ENCODE measurements around the gene SLC8A3. TPM values are rescaled to one million over a fixed set of nuclear protein-coding genes. Genes with fewer than 3 reads are reported as not detected.

The SLC8A3 gene
- total and polyA plus RNA-seq, 9 of the 15 experiments (the other 6 are each of a cell fraction or from before 2014, with no cell fraction given) = not detected

GRCh38 chr14:70096866-70097265 lies 91.9 kb downstream of the SLC8A3 start:
- H3K9me1 ChIP-seq (ENCODE audit: control insufficient read depth, insufficient read depth, low read length) = no peaks in the 10 kb centered on the region
- WGBS (ENCODE audit: insufficient coverage, low coverage, missing lambda C conversion rate) = 0% methylated on average over 4 of the region's 4 CpGs
- H3K4me3 ChIP-seq = no peak overlapping the region
- no peaks in the 10 kb centered on the region for H3K4me1 ChIP-seq (replicated peaks in 1 of 2; ENCODE audit: control insufficient read depth in 2 of 2, insufficient read depth in 2 of 2, low read length in 2 of 2)
- H3K27me3 ChIP-seq (ENCODE audit: control insufficient read depth in 2 of 2, insufficient read depth in 2 of 2, low read length in 2 of 2) = no peaks in the 10 kb centered on the region
- FAIRE-seq (no peak), DNase-seq (ENCODE audit: extremely low read depth in 1 of 4, low spot score in 3 of 4) (peak in 2 of 4 experiments; percentile 2 to 7), ATAC-seq (peak; percentile 67; the same call in 2 of the 3 replicates)
- CTCF ChIA-PET (ENCODE audit: low intra/inter-chr PET ratio) = no interaction called here
- peak in 1 of 2 experiments; percentile 21; a peak in 1 of 4 replicates for TF ChIP-seq RAD21 (CRISPR knock-in tag; conservative IDR thresholded peaks at IDR 0.05 in 1 of 2, IDR thresholded peaks at IDR 0.05 in 1 of 2)
- peak in 2 of 3 experiments; percentile 32 to 37; a peak in 2 of 6 replicates for TF ChIP-seq CTCF (IDR thresholded peaks at IDR 0.05 in 2 of 3, conservative IDR thresholded peaks at IDR 0.05 in 1 of 3; ENCODE audit: insufficient read depth in 2 of 3, low read depth in 1 of 3, low read length in 3 of 3)
- TF ChIP-seq DACH1 (IDR thresholded peaks at IDR 0.05; ENCODE audit: partially characterized antibody) = no peak
- TF ChIP-seq NCOR1 (IDR thresholded peaks at IDR 0.05) = no peak
- TF ChIP-seq STAG1 (CRISPR knock-in tag; IDR thresholded peaks at IDR 0.05; ENCODE audit: borderline replicate concordance) = no peak
- H3K9ac ChIP-seq (ENCODE audit: insufficient read depth in 1 of 2, low read depth in 2 of 2, low read length in 2 of 2) = no peak overlapping the region
- no peak overlapping the region for H2AFZ ChIP-seq (ENCODE audit: low read depth, low read length)
- no peak overlapping the region for H3K27ac ChIP-seq (ENCODE audit: extremely low read depth, low read depth, low read length)
- H4K20me1 ChIP-seq (replicated peaks; ENCODE audit: control insufficient read depth, insufficient read depth, low read length) = 0 out of 2 replicates have a peak, but pooled peaks cover 3% of the 10 kb centered on the region
- H3K4me2 ChIP-seq (ENCODE audit: insufficient read depth, low read length) = no peak overlapping the region
- no peaks in the 10 kb centered on the region for H3K79me2 ChIP-seq (ENCODE audit: control insufficient read depth, insufficient read depth, low read length)
- no peaks in the 10 kb centered on the region for H3K36me3 ChIP-seq (ENCODE audit: control insufficient read depth, insufficient read depth, low read length)
- in situ Hi-C loops (cut with MboI) (no loop called here), intact Hi-C loops (cut with micrococcal nuclease) (no loop called here)
- H3K9me3 ChIP-seq (replicated peaks; ENCODE audit: control insufficient read depth, insufficient read depth, low read depth, low read length) = no peaks in the 10 kb centered on the region
- POLR2A ChIA-PET = no interaction called here
- no TSS peak for BruUV-seq (replicated peaks)
